Measurements from ENCODE around the gene GSS.

GSS gene

DNA sequence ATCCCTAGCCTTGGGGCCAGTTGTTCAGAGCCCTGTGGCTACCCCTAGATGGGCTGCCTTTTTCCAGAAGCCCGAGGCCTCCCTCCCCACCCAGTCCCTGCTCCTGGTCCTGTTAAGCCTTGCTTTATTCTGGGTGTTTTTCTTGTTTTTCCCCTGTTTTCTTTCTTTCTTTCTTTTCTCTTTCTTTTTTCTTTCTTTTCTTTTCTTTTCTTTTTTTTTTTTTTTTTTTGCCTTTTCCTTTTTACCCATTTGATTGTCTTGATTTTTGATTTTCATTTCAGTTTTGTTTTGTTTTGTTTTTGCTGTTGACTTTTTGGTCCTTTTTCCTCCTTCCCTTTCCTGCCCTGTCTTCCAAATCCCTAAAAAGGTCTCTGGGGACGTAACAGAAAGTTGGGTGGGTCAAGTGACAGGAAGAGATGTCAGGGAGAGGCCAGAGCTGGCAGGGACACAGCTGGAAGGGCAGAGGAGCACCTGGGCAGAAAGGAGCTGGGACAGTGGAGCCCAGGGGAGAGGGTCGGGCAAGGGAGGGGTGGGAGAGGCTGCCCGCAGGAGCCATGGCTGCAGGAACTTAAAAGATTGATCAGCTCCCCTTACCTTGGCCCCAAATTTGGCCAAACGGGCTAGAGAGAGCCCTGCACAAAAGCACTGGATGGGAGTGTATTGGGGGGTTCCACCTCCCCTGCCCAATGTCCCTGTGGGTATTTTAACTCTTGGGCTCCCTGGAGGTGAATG lies 27.6 kb upstream of the GSS start:
- H3K27me3 ChIP-seq (ENCODE audit: low read depth, low read length), result peaks cover 5% of the 10 kb centered on the region
- H3K4me1 ChIP-seq (ENCODE audit: control insufficient read depth in 1 of 2, insufficient read depth in 2 of 2, low read length in 2 of 2), result peaks cover 0 to 3% of the 10 kb centered on the region in 2 donors
- no peaks in the 10 kb centered on the region for H3K9me3 ChIP-seq (ENCODE audit: control insufficient read depth in 1 of 2, low read length in 2 of 2)
- no peak overlapping the region for H3K4me3 ChIP-seq (ENCODE audit: low read depth in 1 of 2, low read length in 2 of 2)
- H3K36me3 ChIP-seq (ENCODE audit: control insufficient read depth in 1 of 2, insufficient read depth in 2 of 2, low read length in 2 of 2), result no peaks in the 10 kb centered on the region
- no peak overlapping the region for H3K27ac ChIP-seq (ENCODE audit: low read length)

DNA sequence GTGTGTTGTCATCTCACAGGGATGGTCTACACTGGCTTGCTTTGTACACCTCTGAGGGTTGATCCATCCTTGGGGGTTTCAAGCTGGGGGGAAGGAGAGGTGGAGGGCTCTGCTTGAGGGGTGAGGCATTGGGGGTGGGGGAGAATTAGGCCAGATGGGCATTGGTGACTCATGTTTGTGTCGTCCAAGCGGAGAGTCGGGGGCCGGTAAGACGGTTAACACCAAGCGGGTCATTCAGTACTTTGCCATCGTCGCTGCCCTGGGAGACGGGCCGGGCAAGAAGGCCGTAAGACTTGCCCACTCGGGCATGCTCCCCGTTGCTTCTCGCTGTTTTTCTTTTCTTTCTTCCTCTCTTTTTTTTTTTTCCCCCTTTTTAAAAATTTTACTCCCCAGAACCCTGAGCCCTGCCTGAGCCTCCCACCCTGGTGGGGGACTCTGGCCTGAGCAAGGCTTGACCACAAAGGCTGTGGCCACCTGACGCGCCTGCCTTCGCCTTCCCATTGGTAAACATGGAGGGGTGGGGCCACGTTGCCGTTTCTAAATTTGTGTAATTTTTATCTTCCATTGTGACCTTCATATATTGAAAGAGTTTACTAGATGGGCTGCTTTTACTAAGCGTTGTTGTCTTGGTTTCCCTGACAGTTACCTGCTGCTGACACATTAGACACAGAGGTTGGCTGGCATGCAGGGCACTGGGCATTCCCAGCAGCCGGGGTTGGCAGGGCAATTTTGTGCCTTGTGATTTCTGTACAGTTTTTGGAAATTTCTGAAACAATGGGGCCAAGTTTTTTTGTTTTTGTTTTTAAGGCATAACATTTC lies 26.9 kb upstream of the GSS start:
- Histone ChIP-seq H3K4me3 (ENCODE audit: low read depth in 1 of 2, low read length in 2 of 2) (no peak overlapping the region), H3K4me1 (ENCODE audit: control insufficient read depth in 1 of 2, insufficient read depth in 2 of 2, low read length in 2 of 2) (no peaks in the 10 kb centered on the region), H3K36me3 (ENCODE audit: control insufficient read depth in 1 of 2, insufficient read depth in 2 of 2, low read length in 2 of 2) (no peaks in the 10 kb centered on the region), H3K27me3 (ENCODE audit: low read depth, low read length) (peaks cover 5% of the 10 kb centered on the region), H3K27ac (ENCODE audit: low read length) (no peak overlapping the region), H3K9me3 (ENCODE audit: control insufficient read depth in 1 of 2, low read length in 2 of 2) (no peaks in the 10 kb centered on the region)

DNA sequence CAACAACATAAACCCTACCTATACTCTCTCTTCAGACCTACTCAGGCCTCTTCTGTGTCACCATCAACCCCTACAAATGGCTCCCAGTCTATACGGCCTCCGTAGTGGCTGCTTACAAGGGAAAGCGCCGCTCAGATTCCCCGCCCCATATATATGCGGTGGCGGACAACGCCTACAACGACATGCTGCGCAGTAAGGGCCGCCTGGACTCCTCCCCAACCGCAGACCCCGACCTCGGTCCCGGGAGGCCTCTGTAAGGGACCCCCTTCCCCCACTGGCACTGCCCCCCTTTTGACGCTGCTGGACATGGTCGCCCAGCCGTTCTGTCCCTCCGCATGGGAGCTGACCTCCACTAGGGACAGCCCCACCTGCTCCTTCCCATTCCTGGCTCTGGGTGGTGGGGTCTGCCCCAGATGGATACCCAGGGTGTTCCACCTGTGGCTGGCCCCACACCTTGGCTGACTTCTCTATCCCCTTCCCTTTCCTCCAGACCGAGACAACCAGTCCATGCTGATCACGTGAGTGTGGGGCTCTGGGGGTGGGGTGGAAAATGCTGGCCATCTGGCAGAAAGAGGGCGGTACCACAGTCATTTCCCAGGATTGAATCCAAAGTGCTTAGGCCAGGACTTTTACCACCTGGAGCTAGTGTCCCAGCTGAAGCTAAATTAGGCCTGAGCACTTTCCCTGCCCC lies 25.1 kb upstream of the GSS start:
- Histone ChIP-seq H3K27ac (ENCODE audit: low read length) (no peak overlapping the region), H3K4me3 (ENCODE audit: low read depth in 1 of 2, low read length in 2 of 2) (no peak overlapping the region), H3K27me3 (ENCODE audit: low read depth, low read length) (peaks cover 5% of the 10 kb centered on the region), H3K9me3 (ENCODE audit: control insufficient read depth in 1 of 2, low read length in 2 of 2) (no peaks in the 10 kb centered on the region), H3K36me3 (ENCODE audit: control insufficient read depth in 1 of 2, insufficient read depth in 2 of 2, low read length in 2 of 2) (no peaks in the 10 kb centered on the region), H3K4me1 (ENCODE audit: control insufficient read depth in 1 of 2, insufficient read depth in 2 of 2, low read length in 2 of 2) (no peaks in the 10 kb centered on the region)

DNA sequence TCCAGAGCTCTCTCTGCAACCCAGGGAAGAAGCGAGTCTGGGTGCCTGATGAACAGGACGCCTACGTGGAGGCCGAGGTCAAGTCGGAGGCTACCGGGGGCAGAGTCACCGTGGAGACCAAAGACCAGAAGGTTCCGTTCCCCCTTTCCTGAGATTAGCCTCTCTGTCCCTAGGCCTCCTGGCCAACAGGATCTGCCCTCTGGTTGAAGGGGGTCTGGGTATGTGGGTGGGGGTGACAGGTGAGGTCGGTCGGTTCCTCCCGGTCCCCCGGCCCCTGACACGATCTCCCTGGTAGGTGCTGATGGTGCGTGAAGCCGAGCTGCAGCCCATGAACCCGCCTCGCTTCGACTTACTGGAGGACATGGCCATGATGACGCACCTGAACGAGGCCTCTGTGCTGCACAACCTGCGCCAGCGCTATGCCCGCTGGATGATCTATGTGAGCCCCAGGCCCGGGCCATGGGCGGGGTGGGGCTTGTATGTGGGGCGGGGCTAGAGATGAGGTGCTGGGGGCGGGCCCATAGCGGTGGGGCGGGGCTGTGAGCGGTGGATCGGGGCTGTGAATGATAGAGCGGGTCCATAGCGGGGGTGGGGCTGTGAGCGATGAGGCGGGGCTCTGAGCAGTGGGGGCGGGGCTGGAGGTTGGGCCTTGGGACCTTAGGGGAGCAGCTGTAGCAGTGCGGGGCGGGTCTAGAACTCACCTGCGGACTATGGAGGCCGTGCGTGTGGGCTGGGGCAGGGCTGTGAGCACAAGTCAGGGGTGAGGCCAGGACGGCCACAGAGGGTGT lies 24.0 kb upstream of the GSS start:
- H3K36me3 ChIP-seq (ENCODE audit: control insufficient read depth in 1 of 2, insufficient read depth in 2 of 2, low read length in 2 of 2), result no peaks in the 10 kb centered on the region
- no peak overlapping the region for H3K4me3 ChIP-seq (ENCODE audit: low read depth in 1 of 2, low read length in 2 of 2)
- H3K27ac ChIP-seq (ENCODE audit: low read length), result no peak overlapping the region
- peaks cover 5% of the 10 kb centered on the region for H3K27me3 ChIP-seq (ENCODE audit: low read depth, low read length)
- no peaks in the 10 kb centered on the region for H3K9me3 ChIP-seq (ENCODE audit: control insufficient read depth in 1 of 2, low read length in 2 of 2)
- no peaks in the 10 kb centered on the region for H3K4me1 ChIP-seq (ENCODE audit: control insufficient read depth in 1 of 2, insufficient read depth in 2 of 2, low read length in 2 of 2)

DNA sequence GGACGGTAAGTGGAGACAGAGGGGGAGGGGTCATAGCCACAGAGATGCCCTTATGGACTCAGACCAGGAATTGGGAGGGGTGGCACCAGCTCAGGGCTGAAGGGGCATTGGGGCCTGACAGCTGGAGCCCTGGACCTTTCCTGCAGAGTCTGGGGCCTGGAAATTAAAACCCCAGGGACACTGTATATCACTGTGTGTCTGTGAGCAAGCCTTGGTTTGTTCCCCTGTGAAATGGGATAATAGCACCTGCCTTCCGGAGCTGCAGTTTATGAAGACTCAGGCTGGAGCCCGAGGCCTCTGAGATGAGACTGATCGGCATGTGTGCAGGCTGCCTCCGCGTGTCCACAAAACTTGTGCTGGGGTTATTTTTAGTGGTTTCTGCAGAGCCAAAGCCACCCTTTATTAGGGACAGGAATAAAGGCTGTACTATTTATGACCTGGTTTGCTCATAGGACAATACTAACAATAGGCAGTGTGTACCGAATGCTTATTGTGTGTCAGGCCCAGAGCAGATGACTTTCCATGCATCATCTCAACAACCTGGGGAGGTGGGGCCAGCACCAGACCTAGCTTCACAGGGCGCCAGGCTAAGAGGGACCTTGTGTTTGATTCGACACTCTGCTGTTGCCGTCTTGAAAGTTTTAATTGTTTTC lies 22.6 kb upstream of the GSS start:
- H3K36me3 ChIP-seq (ENCODE audit: control insufficient read depth in 1 of 2, insufficient read depth in 2 of 2, low read length in 2 of 2), result no peaks in the 10 kb centered on the region
- H3K27me3 ChIP-seq (ENCODE audit: low read depth, low read length), result no peaks in the 10 kb centered on the region
- no peak overlapping the region for H3K27ac ChIP-seq (ENCODE audit: low read length)
- no peaks in the 10 kb centered on the region for H3K4me1 ChIP-seq (ENCODE audit: control insufficient read depth in 1 of 2, insufficient read depth in 2 of 2, low read length in 2 of 2)
- no peak overlapping the region for H3K4me3 ChIP-seq (ENCODE audit: low read depth in 1 of 2, low read length in 2 of 2)
- H3K9me3 ChIP-seq (ENCODE audit: control insufficient read depth in 1 of 2, low read length in 2 of 2), result no peaks in the 10 kb centered on the region

DNA sequence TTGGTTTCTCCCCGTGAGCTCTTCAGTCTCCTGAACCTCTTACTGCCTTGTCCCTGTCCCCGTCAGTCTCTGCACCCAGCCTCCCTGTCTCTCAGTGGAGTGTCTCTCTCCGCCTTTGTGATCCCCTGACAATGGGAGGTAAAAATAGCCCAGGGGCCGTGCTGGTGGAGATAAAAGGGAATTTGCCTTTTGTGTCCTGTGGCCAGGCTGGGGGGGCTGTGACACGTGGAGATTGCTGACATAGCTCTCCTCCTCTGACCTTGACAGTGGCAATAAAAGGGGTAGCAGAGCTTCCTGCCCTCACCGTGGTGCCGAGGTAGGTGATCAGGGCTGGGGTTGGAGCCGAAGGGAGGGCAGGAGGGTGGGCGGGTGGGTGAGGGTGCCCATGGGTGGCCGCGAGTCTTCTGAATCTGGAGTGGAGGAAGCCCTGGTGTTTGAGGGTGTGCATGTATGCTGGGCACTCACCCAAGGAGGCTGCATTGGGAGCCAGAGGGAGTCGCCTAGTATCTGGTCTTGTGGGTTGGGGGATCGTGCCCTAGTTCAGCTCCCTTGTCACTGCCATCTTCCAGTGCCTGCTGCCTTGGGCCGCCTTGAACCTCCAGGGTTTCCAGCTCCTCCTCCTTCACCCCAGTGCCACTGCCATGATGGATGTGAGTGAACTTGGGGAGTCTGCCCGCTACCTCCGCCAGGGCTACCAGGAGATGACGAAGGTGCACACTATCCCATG lies 21.9 kb upstream of the GSS start:
- no peaks in the 10 kb centered on the region for H3K36me3 ChIP-seq (ENCODE audit: control insufficient read depth in 1 of 2, insufficient read depth in 2 of 2, low read length in 2 of 2)
- H3K9me3 ChIP-seq (ENCODE audit: control insufficient read depth in 1 of 2, low read length in 2 of 2), result no peaks in the 10 kb centered on the region
- H3K4me1 ChIP-seq (ENCODE audit: control insufficient read depth in 1 of 2, insufficient read depth in 2 of 2, low read length in 2 of 2), result no peaks in the 10 kb centered on the region
- no peak overlapping the region for H3K27ac ChIP-seq (ENCODE audit: low read length)
- H3K4me3 ChIP-seq (ENCODE audit: low read depth in 1 of 2, low read length in 2 of 2), result no peak overlapping the region
- H3K27me3 ChIP-seq (ENCODE audit: low read depth, low read length), result no peaks in the 10 kb centered on the region

DNA sequence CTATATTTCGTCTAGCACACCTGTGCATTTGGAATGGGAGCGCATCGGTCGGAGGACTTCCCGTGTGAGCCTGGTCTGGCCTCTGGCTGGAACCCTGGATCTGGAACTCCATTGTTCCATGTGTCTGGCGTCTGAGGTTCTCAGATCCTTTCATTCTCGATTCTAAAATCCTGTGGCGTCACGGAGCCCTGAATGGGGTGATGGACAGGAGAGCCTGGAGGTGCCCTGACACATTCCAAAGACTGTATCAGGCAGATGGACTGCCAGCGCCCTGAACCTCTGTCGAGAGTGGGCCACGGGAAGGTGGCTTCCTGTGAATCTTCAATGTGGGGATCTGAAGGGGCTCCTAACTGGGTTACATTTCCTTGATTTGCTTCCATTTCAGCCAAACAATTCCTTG lies 20.7 kb upstream of the GSS start:
- no peak overlapping the region for H3K4me3 ChIP-seq (ENCODE audit: low read depth in 1 of 2, low read length in 2 of 2)
- no peaks in the 10 kb centered on the region for H3K36me3 ChIP-seq (ENCODE audit: control insufficient read depth in 1 of 2, insufficient read depth in 2 of 2, low read length in 2 of 2)
- H3K27ac ChIP-seq (ENCODE audit: low read length), result no peak overlapping the region

DNA sequence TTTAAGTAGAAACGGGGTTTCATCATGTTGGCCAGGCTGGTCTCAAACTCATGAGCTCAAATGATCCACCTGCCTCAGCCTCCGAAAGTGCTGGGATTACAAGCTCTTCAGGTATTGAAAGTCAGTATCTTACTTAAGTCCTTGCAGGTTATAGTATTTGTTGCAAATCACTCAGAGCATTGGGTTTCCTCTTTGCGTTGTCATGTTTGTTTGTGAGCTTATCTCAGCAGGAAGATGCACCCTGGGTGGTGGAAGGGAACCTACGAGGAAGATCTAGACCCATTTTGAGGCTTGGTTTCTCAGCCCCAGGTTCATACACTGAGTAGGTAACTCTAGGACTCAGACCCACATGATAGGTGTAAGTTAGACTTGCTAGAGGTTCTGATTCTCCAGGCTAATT lies 18.6 kb upstream of the GSS start:
- Histone ChIP-seq H3K9me3 (ENCODE audit: control insufficient read depth in 1 of 2, low read length in 2 of 2) (no peaks in the 10 kb centered on the region), H3K4me3 (ENCODE audit: low read depth in 1 of 2, low read length in 2 of 2) (no peak overlapping the region), H3K27me3 (ENCODE audit: low read depth, low read length) (no peaks in the 10 kb centered on the region), H3K27ac (ENCODE audit: low read length) (no peak overlapping the region), H3K4me1 (ENCODE audit: control insufficient read depth in 1 of 2, insufficient read depth in 2 of 2, low read length in 2 of 2) (no peaks in the 10 kb centered on the region), H3K36me3 (ENCODE audit: control insufficient read depth in 1 of 2, insufficient read depth in 2 of 2, low read length in 2 of 2) (no peaks in the 10 kb centered on the region)

More for the DNA sequence above, 20.7 kb upstream of the GSS start:
- H3K9me3 ChIP-seq (ENCODE audit: control insufficient read depth in 1 of 2, low read length in 2 of 2), result no peaks in the 10 kb centered on the region
- no peaks in the 10 kb centered on the region for H3K27me3 ChIP-seq (ENCODE audit: low read depth, low read length)
- no peaks in the 10 kb centered on the region for H3K4me1 ChIP-seq (ENCODE audit: control insufficient read depth in 1 of 2, insufficient read depth in 2 of 2, low read length in 2 of 2)

DNA sequence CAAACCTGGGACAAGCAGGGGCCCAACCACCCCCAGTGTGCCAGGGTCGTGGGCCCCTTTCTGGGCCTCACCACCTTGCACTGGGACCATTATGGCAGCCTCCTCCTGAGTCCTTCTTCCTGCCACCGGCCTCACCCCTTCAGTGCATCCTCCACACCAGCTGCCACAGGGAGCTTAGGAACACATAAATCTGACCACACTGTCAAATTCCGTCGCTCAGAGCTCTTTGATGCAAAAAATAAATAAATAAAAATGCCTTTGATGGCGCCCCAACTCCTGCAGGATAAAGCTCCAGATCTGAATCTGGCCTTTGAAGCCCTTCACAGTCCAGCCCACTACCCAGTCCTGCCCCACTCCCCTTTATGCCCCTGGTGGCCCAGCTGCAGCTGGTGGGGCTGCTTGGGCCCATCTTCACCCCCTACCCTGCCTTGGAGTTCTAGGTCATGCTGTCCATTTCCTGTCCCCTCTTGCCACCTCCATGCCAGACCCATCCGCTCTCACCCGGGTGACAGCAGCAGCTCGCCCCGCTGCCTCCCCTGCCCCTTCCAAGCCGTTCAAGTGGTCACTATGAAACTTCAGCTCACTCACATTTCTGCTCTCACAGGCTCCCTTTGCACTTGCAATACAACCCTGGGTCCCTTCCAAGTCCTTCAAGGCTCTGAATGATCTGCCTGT lies 16.1 kb upstream of the GSS start:
- no peaks in the 10 kb centered on the region for H3K9me3 ChIP-seq (ENCODE audit: control insufficient read depth in 1 of 2, low read length in 2 of 2)
- H3K4me1 ChIP-seq (ENCODE audit: control insufficient read depth in 1 of 2, insufficient read depth in 2 of 2, low read length in 2 of 2), result no peaks in the 10 kb centered on the region
- no peaks in the 10 kb centered on the region for H3K36me3 ChIP-seq (ENCODE audit: control insufficient read depth in 1 of 2, insufficient read depth in 2 of 2, low read length in 2 of 2)
- H3K27me3 ChIP-seq (ENCODE audit: low read depth, low read length), result no peaks in the 10 kb centered on the region
- no peak overlapping the region for H3K27ac ChIP-seq (ENCODE audit: low read length)
- no peak overlapping the region for H3K4me3 ChIP-seq (ENCODE audit: low read depth in 1 of 2, low read length in 2 of 2)

All from muscle layer of duodenum (tissue), 2 donors.